GM18951 (cell line): ENCODE results near the gene CCL2.

Experiments
- POLR2A ChIP-seq: IDR thresholded peaks from 4 replicates; pipeline ENCODE4 v1.6.1; 2011; ENCODE audit warnings: mild to moderate bottlenecking; ENCODE audit not compliant: insufficient read length, insufficient read depth; ENCODE audit errors: extremely low read depth
- in situ Hi-C: fragments of 300-500 bp; cut with MboI; formaldehyde crosslinking; loops from one replicate; pipeline ENCODE4 v1.12.0; 2022; ENCODE audit warnings: low sequenced_read_pairs, mixed read lengths, inconsistent platforms; ENCODE audit not compliant: unreplicated experiment

CCL2 gene

DNA sequence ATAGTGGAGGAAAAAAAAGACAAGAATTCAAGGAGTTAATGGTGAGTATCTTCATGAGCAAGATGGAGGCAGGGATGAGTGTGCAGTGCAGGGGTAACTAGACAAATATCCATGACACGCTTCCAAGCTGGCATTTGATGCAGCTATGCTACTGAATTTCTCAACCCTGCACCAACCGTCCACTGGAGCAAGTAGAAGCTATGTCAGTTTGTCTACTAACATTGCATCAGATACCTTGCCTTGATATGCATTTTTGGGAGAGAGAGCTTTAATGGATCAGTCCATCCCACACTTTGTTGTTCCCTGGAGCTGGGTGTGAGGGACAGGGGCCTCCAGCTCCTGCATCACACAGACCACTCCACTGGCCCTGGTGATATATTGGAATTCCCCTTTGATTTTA lies 46.9 kb downstream of the CCL2 start:
- TF ChIP-seq POLR2A = no peak
- in situ Hi-C loops = no loop called here

- in situ Hi-C loops = no loop called here
- no peak for TF ChIP-seq POLR2A
Measured at GRCh38 chr17:34302636-34303035, 47.6 kb downstream of the CCL2 start.

DNA sequence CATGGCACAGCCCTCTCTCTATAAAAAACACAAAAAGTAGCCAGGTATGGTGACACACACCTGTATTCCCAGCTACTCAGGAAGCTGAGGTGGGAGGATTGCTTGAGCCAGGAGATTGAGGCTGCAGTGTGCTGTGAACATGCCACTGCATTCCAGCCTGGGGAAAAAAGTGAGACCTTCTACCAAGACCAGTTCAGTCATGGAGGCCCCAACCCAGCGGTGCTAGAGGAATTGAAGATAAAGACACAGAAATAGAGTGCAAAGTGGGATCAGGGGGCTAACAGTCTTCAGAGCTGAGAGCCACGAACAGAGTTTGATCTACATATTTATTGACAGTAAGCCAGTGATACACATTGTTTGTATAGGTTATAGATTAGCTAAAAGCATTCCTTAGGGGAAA lies 48.5 kb downstream of the CCL2 start:
- in situ Hi-C loops = no loop called here

GRCh38 chr17:34305061-34305460 lies 50.0 kb downstream of the CCL2 start:
- no peak for TF ChIP-seq POLR2A
- in situ Hi-C loops = no loop called here

More for the DNA sequence above, 48.5 kb downstream of the CCL2 start:
- TF ChIP-seq POLR2A = no peak

DNA sequence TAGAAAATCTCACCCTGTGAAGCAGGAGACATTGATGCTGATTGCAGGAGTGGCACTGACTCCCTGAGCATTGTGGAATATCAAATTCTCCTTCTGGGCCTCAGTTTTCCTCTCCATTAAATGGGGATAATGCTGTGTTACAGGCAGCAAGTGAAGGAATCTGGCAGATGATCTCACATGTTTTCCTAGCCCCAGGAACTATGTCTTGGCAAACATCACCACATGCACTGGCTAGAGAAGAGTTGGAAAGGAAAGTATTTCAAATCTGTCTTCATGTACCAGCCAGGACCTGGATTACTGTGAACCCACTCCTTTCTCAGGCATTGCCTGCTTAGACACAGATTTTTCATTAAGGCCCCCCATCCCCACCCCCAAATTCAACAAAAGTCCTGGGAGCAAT lies 50.5 kb downstream of the CCL2 start:
- TF ChIP-seq POLR2A = no peak
- in situ Hi-C loops = no loop called here

DNA sequence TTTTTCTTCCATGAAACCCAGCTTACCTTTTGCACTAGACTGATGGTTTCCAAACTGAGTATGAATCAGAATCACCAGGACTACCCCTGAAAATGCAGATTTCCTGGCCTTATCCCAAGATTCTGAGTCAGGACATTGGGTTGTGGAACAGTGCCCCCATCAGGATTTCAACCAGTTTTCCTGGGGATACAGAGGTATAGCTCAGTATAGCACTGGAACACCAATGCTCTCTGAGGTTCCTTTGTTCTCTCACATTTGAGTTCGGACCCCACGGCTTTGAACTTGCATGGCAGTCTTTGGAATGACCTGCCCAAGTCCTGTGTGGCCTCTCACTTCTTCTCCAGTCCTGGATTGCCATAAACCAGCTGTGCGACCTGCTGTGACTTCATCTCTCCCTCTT lies 51.4 kb downstream of the CCL2 start:
- TF ChIP-seq POLR2A = no peak
- in situ Hi-C loops = no loop called here
